ENCODE results near the gene CPTP. TPM values are rescaled to one million over a fixed set of nuclear protein-coding genes. Genes with fewer than 3 reads are reported as not detected.
"Not testable (repeated sequence)": the region's sequence is repeated elsewhere in the genome, so short reads cannot be mapped to it uniquely, and the experiment has no call there.

CPTP gene
- total and polyA plus RNA-seq, 11 donors: 50.7 to 226 (median 72.4) TPM

GRCh38 chr1:1366699-1367066, 42.1 kb downstream of the CPTP start:
- no peak overlapping the region for H3K27ac ChIP-seq
- no peaks in the 10 kb centered on the region for H3K27me3 ChIP-seq
- no peaks in the 10 kb centered on the region for H3K9me3 ChIP-seq
- WGBS, 4 donors: 82 to 95% (median 92%) methylated on average over 2 to 3 of the region's 3 CpGs
- no peak for TF ChIP-seq POLR2A (IDR thresholded peaks at IDR 0.05)
- no peak for TF ChIP-seq CTCF (IDR thresholded peaks at IDR 0.05)
- no peaks in the 10 kb centered on the region for H3K36me3 ChIP-seq
- no peak for ATAC-seq
- intact Hi-C loops (cut with DNase I): loop anchor here in 1 of 10 donors (10.0 kb wide), 1 partner anchor 332 kb away; no protein-coding TSS in a partner anchor
- no peak overlapping the region for H3K4me3 ChIP-seq
- peaks cover 0 to 9% (median 3%) of the 10 kb centered on the region in 12 donors for H3K4me1 ChIP-seq
- DNase-seq: no peak

GRCh38 chr1:1367315-1367714, 42.7 kb downstream of the CPTP start:
- DNase-seq: no peak
- no peak for ATAC-seq
- Histone ChIP-seq H3K27me3 (no peaks in the 10 kb centered on the region), H3K27ac (no peak overlapping the region), H3K4me3 (no peak overlapping the region), H3K9me3 (no peaks in the 10 kb centered on the region), H3K36me3 (no peaks in the 10 kb centered on the region), H3K4me1 (peaks cover 0 to 15% (median 9%) of the 10 kb centered on the region in 12 donors)
- intact Hi-C loops (cut with DNase I): loop anchor here in 1 of 10 donors (10.0 kb wide), 1 partner anchor 333 kb away; no protein-coding TSS in a partner anchor
- WGBS, 4 donors: 93 to 97% (median 95%) methylated on average over 5 of the region's 5 CpGs
- TF ChIP-seq CTCF (IDR thresholded peaks at IDR 0.05): no peak

GRCh38 chr1:1370094-1370493, 45.5 kb downstream of the CPTP start:
- H3K27me3 ChIP-seq, ATAC-seq, H3K27ac ChIP-seq, DNase-seq, H3K9me3 ChIP-seq, H3K4me3 ChIP-seq: not testable (repeated sequence)
- intact Hi-C loops (cut with DNase I): loop anchor here in 5 of 10 donors (10.0 kb wide), 2 partner anchors 135 to 255 kb away; partner anchors contain the start of gene C1orf159 (in 1 of the 5)
- peaks cover 0 to 16% (median 9%) of the 10 kb centered on the region in 9 donors for H3K36me3 ChIP-seq
- H3K4me1 ChIP-seq: peaks cover 10 to 37% (median 27%) of the 10 kb centered on the region in 12 donors
- WGBS, 4 donors: 85 to 94% (median 90%) methylated on average over 14 of the region's 14 CpGs

GRCh38 chr1:1370771-1371300, 46.2 kb downstream of the CPTP start:
- TF ChIP-seq CTCF (IDR thresholded peaks at IDR 0.05) (no peak), POLR2A (IDR thresholded peaks at IDR 0.05) (no peak)
- Histone ChIP-seq H3K4me3 (no peak overlapping the region), H3K36me3 (peaks cover 0 to 16% (median 9%) of the 10 kb centered on the region in 9 donors), H3K9me3 (no peaks in the 10 kb centered on the region), H3K27ac (no peak overlapping the region), H3K4me1 (peaks cover 10 to 39% (median 29%) of the 10 kb centered on the region in 12 donors), H3K27me3 (no peaks in the 10 kb centered on the region)
- intact Hi-C loops (cut with DNase I): loop anchor here in 5 of 10 donors (10.0 kb wide), 2 partner anchors 134 to 256 kb away; partner anchors contain the start of gene C1orf159 (in 1 of the 5)
- 78 to 88% (median 86%) methylated on average over 14 to 16 of the region's 16 CpGs for WGBS, 4 donors
- DNase-seq (no peak), ATAC-seq (no peak)

Measured in heart left ventricle (tissue), 16 donors.